ENCODE measurements around the gene C5orf58.

C5orf58 gene

DNA sequence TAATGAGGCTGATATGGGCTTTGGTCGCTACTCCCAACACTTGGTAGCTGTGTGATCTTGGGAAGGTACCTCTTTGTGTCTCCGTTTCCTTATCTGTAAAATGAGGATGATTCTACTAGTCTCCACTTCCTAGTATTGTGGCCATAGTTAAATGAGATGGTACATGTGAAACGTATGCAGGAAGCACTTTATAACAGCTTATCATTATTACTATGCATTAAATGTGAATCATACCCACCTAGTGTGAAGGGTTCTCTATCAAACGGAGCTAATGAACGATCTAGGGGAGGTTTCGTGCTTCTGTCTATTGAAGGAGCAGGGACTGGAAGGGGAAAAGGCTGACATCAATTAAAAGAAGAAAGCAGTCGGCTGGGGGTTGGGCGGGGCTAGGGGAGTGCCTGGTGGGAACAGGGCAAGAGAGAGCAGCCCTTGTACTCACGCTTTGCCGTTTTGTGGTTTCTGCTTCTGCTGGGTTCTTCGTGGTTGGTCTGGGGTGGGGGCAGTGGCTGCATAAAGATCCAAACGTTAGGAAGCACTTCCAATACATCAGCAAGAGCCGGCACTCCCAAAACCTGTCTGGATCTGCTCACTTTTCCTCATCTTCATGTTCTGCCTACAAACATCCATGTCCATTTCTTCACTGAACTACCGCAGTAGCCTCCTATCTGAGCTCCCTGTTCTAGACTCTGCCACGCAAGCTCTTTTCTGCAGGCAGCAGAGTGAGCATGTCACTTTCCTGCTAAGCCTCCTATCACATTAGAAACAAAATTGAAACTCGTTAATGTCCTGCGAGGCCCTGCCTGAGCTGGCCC, 34.0 kb downstream of the C5orf58 start:
- no peak for DNase-seq
- peaks cover 0 to 21% of the 10 kb centered on the region in 2 donors for H3K27me3 ChIP-seq
- intact Hi-C loops (cut with DNase I; ENCODE audit: low total_unique reads): no loop called here
- no peaks in the 10 kb centered on the region for H3K36me3 ChIP-seq
- H3K4me3 ChIP-seq: no peak overlapping the region
- H3K27ac ChIP-seq: no peak overlapping the region
- TF ChIP-seq, protein P1, sequence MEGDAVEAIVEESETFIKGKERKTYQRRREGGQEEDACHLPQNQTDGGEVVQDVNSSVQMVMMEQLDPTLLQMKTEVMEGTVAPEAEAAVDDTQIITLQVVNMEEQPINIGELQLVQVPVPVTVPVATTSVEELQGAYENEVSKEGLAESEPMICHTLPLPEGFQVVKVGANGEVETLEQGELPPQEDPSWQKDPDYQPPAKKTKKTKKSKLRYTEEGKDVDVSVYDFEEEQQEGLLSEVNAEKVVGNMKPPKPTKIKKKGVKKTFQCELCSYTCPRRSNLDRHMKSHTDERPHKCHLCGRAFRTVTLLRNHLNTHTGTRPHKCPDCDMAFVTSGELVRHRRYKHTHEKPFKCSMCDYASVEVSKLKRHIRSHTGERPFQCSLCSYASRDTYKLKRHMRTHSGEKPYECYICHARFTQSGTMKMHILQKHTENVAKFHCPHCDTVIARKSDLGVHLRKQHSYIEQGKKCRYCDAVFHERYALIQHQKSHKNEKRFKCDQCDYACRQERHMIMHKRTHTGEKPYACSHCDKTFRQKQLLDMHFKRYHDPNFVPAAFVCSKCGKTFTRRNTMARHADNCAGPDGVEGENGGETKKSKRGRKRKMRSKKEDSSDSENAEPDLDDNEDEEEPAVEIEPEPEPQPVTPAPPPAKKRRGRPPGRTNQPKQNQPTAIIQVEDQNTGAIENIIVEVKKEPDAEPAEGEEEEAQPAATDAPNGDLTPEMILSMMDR (IDR thresholded peaks at IDR 0.05): no peak
- H3K4me1 ChIP-seq: peaks cover 0 to 7% (median 3%) of the 10 kb centered on the region in 4 donors
- no peaks in the 10 kb centered on the region for H3K9me3 ChIP-seq

DNA sequence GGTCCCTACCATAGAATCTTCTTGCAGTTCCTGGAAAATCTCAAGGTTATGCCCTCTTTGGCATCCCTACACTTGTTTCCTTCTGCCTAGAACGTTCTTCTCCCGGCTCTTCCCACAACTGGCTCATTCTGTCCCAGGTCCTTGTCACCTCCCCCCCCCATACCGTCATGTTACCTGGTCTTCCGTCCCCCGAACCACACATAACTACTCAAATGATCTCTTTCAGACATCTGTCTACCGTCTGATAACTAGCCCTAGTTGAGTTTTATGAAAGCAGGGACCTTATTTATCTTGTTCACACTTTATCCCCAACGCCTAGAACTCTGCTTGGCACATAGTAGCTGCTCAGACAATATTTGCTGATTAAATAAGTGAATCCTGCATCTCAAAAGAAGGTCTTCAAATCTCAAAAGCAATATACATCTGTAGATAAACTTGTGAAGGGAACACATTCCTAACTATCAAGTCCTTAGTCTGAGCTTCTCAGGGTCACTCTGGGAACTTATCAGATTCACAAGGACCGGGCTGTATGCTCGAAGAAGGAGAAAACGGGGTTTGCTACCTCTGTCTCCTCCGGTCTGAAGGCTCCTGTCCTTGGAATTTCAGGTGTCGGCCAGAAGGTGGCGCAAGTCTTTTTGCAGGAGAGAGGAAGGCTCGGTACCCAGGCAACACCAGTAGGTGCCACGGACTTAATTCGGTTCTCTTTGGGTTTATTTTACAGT, 34.8 kb downstream of the C5orf58 start:
- Histone ChIP-seq H3K4me3 (peak overlapping the region in 1 of 2 donors; percentile 41), H3K27me3 (peaks cover 0 to 17% of the 10 kb centered on the region in 2 donors), H3K27ac (peak overlapping the region in 1 of 2 donors; percentile 14), H3K36me3 (no peaks in the 10 kb centered on the region), H3K9me3 (no peaks in the 10 kb centered on the region), H3K4me1 (peaks cover 0 to 7% (median 3%) of the 10 kb centered on the region in 4 donors)
- peak; percentile 77 to 86 for DNase-seq
- intact Hi-C loops (cut with DNase I; ENCODE audit: low total_unique reads): loop anchor here (2.0 kb wide), 1 partner anchor 153 kb away; no protein-coding TSS in a partner anchor
- TF ChIP-seq, protein P1 (IDR thresholded peaks at IDR 0.05): peak; percentile 83 to 87

- no peaks in the 10 kb centered on the region for H3K36me3 ChIP-seq
- peak overlapping the region in 1 of 2 donors; percentile 41 for H3K4me3 ChIP-seq
- H3K9me3 ChIP-seq: no peaks in the 10 kb centered on the region
- TF ChIP-seq, protein P1 (IDR thresholded peaks at IDR 0.05): peak in 1 of 2 experiments; percentile 11
- peaks cover 0 to 17% of the 10 kb centered on the region in 2 donors for H3K27me3 ChIP-seq
- H3K27ac ChIP-seq: peak overlapping the region; percentile 14 to 31
- H3K4me1 ChIP-seq: peaks cover 0 to 7% (median 3%) of the 10 kb centered on the region in 4 donors
- intact Hi-C loops (cut with DNase I; ENCODE audit: low total_unique reads): loop anchor here (2.0 kb wide), 1 partner anchor 153 kb away; no protein-coding TSS in a partner anchor
- no peak for DNase-seq
Observed at GRCh38 chr5:170268153-170268689, 35.4 kb downstream of the C5orf58 start.

- TF ChIP-seq, protein P1 (IDR thresholded peaks at IDR 0.05): no peak
- H3K36me3 ChIP-seq: no peaks in the 10 kb centered on the region
- DNase-seq: no peak
- peaks cover 0 to 7% (median 3%) of the 10 kb centered on the region in 4 donors for H3K4me1 ChIP-seq
- H3K27ac ChIP-seq: no peak overlapping the region
- intact Hi-C loops (cut with DNase I; ENCODE audit: low total_unique reads): loop anchor here (2.0 kb wide), 1 partner anchor 152 kb away; no protein-coding TSS in a partner anchor
- H3K9me3 ChIP-seq: no peaks in the 10 kb centered on the region
- no peak overlapping the region for H3K4me3 ChIP-seq
- peaks cover 0 to 17% of the 10 kb centered on the region in 2 donors for H3K27me3 ChIP-seq
Observed at GRCh38 chr5:170268884-170269283, 36.1 kb downstream of the C5orf58 start.

DNA sequence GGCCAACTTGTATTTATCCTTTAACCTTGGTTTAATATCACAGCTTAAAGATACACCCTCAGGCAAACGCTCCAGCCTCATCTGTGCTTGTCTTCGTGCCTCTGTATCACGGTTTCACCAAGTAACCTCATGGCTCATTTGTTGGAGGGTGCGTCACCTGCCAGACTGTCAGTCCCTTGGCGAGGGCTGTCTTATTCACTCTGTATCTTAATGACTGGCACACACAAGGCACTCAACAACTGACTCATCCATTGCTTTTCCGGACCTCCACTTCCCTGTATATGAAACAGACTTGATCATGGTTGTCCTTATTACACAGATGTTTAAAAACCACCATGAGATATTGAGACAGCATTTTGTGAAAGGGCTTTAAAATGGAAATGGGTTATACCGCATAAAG, 36.8 kb downstream of the C5orf58 start:
- TF ChIP-seq, protein P1 (IDR thresholded peaks at IDR 0.05): no peak
- Histone ChIP-seq H3K4me3 (no peak overlapping the region), H3K36me3 (no peaks in the 10 kb centered on the region), H3K27me3 (peaks cover 0 to 17% of the 10 kb centered on the region in 2 donors), H3K4me1 (peaks cover 0 to 7% (median 3%) of the 10 kb centered on the region in 4 donors), H3K27ac (no peak overlapping the region), H3K9me3 (no peaks in the 10 kb centered on the region)
- peak in 1 of 2 donors; percentile 41 for DNase-seq
- intact Hi-C loops (cut with DNase I; ENCODE audit: low total_unique reads): loop anchor here (2.0 kb wide), 1 partner anchor 151 kb away; no protein-coding TSS in a partner anchor

Measured in tibial artery (tissue), 4 donors.